ENCODE data around the gene USP25.
A peak's percentile ranks its signal among the peaks of the same experiment; 100 is the strongest.

The USP25 gene

DNA sequence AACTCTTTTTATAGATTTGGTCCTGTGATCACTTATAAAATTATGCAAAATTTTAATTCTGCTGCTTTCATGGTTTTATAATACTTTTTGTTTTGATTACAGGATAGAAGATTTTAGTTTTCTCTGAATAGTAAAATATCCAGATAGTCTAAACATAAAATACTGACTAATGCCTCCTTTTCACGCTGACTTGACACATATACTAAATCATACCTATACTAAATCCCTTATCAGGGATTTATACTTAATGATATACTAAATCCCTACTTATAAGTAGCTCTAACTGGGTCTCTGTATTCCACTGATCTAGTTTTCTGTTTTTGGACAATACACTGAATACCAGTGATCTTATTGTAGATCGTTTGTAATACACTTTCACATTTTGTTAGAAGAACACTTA lies 128.0 kb downstream of the USP25 start:
- DNase-seq (ENCODE audit: low read depth), result no peak

DNA sequence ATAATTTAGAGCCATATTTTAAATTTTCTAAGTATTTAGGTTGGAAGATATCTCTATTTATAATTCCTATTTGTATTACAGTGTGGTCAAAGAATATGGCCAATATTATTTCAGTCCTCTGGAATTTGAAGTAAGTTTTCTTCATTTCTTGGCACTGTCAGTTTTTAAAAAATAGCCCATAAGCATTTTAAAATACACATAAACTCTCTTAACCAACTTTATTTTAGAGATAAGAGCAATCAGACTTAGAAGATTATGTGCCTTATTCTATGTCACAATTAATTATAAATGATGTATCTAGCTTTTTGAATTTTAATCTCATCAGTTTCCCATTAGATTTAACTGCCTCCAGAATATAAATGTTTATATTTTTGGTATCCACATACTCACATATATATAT lies 130.8 kb downstream of the USP25 start:
- DNase-seq (ENCODE audit: low read depth), result no peak

DNA sequence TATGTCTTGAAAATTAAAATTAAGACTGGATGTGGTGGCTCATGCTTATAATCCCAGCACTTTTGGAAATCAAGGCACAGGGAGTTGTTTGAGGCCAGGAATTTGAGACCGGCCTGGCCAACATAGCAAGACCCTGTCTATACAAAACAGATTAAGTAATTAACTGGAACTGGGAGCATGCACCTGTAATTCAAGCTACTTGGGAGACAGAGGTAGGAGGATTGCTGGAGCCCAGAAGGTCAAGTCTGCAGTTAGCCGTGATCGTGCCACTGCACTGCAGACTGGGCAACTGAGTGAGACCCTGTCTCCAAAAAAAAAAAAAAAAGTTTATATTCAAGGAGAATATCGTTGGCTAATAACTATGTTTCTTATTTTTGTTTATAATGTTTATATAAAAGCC lies 139.2 kb downstream of the USP25 start:
- DNase-seq (ENCODE audit: low read depth), result no peak

DNA sequence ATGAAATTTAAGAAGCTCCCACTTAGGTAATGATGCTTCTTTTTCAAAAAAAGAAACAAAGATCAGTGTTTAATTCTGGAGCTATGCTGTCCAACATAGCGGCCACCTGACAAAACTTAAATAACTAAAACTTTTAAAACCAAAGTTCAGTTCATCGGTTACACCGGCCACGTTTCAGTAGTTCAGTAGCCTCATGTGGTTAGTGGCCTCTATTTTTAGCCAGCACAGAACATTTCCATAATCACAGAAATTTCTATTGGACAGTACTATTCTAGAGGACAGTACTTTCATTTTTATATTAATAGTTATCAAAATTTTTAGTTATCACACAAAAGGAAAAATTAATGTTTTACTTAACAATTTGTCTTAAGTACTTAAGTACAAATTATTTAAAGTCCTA lies 141.0 kb downstream of the USP25 start:
- no peak for DNase-seq (ENCODE audit: low read depth)

DNA sequence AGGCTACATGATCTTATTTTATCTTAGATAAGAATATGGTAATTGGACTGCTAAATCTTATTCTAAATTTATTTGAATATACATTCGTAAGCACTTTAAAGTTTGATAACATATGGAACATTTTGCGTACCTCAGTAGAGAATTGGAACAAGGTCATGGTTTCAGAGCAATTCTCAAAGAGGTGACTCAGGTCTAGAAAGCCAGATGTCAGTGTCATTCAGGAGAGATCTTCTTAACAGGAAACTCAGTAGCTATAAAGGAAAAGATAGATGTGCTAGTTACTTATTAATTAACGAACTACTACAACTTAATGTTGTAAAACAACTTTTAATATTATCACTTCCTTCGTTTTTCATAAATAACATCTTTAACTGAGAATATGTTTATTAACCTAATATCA lies 142.5 kb downstream of the USP25 start:
- no peak for DNase-seq (ENCODE audit: low read depth)

DNA sequence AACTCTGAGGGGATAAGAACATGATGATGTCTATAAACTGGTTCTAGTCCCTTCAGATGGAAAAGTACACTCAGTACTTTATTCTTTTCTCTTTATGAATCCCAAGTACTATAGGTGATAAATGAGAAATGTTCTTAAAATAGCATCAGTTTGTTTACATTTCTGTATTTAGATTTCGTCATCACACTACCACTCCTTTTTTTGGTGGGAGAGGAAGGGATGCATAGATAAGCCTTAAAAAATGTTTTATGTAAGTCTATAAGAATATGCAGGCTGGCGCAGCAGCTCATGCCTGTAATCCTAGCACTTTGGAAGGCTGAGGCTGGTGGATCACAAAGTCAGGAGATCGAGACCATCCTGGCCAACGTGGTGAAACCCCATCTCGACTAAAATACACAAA lies 144.8 kb downstream of the USP25 start:
- no peak for DNase-seq (ENCODE audit: low read depth)

DNA sequence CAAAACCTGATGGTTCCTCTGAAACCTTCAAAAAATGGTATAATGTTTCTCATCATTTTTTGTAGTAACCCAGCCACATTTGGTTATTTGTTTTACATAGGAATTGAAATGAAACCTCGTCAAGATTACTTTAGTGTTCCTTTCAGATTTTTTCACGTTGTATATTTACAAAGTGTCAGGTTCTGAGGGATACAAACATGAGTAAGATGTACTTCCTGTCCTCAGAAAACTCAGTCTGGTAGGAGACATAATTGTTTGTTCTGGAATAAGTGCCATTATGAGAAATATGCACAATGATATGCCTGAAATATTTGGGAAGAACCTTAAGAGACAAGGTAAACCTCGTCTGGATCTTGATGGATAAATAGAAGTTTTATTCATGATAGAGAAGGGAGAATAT lies 145.5 kb downstream of the USP25 start:
- no peak for DNase-seq (ENCODE audit: low read depth)

DNA sequence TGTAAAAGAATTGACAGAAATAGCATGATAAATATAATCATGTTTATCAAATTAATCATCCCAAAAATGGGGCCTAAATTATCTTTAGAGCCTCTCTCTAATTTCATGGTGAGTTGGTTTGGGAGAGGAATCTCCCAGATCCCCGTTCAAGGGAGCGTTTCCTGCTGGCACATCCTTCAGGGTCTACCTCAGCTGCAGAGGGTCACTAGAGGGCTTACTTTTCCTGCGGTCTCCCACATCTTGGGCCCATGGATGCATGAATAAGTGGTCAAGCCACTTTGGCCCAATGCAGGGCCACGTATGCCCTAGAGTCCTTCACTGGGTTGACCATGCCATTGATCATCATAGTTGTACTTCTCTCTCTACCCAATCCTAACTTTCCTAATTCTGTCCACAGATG lies 164.1 kb downstream of the USP25 start:
- DNase-seq (ENCODE audit: low read depth), result no peak

DNA sequence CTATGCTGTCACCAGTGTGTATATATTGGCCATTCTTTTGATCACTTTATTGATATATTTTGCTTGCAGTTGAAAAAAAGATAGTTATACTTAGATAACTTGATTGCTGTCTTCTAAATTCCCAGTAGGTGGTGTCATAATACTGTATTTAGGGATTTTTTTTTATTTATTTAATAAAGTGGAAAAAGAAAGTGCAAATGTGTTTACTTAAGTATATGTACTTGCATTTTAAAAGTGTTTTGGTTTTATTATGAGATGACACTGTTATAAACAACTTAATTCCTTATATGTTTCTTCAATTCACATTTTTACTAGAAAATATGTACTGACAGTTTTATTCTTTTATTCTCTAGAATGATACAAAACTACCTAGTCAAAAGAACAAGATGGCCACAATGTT lies 164.8 kb downstream of the USP25 start:
- DNase-seq (ENCODE audit: low read depth), result peak; percentile 7

DNA sequence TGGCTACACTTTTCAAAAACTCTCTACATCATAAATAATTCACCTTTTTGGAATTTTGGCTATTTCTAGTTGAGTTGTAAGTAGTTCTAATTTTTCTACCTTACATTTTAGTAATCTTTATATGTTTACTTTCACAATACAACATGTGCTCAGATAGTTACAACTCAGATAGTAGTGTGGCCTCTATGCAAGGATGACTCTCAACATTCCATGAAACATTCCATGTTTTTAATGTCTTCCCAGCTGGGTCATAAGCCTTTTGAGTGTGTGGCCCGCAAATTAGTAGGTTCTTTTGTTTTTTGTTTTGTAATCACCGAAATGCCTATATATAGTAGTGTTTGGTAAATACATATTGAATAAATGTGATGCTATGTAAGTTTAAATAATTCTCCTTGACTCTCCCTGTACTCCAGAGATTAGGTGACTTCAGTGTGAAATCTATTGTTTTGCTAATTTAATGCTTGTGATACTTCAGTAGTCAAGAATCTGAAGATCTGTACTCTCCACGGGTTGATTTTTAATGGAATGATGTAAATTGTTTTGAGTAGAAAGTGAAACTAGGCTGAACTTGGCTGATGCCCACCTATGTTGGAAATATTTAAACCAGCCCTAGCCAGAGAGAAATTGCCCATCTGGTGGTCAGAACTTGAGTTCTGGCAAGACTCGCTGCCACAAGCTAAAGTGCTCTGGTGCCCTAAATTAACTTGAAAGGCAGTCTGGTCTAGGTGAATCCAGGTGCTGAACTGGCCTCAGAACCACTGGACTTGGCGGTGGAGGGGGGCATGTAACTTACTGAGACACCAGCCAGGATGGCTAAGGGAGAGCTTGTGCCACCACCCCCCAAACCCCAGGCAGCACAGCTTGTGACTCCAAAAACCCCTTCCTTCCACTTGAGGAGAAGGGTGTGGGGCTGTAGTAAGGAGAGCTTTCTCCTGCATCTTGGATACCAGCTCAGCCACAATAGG lies 165.6 kb downstream of the USP25 start:
- no peak for DNase-seq (ENCODE audit: low read depth)

DNA sequence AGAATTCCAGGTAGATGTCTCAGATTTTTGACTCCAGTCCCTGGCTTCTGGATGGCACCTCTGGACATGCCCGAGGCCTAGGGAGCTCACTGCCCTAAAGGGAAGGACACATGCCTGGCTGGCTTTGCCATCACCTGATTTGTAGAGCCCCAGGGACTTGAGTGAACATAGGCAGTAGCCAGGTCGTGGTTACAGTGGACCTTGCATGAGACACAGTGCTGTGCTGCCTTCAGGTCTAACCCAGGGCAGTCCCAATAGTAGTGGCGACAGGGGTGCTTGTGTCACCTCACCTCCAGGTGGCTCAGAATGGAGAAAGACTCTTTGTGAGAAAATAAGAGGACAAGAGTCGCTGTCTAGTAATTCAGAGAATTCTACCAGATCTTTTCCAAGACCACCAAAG lies 166.7 kb downstream of the USP25 start:
- DNase-seq (ENCODE audit: low read depth), result no peak

DNA sequence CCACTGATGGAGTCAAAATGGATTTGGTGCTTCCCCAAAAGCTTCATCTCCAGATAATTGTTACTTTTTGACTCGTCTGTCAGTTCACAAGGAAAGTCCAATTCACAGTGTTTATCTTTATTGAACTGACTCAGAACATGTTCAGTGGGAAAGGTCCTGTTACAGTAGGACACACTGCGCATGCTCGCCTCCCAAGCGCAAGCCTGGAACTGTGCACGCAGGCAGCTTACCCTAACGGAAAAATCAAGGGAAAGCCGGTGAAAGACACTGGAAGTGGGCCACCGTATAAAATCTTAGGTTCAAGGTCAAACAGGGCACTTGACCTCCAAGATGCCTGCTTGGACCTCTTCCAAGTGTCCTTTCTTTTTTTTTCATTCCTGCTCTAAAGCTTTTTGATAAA lies 174.6 kb downstream of the USP25 start:
- no peak for DNase-seq (ENCODE audit: low read depth)

DNA sequence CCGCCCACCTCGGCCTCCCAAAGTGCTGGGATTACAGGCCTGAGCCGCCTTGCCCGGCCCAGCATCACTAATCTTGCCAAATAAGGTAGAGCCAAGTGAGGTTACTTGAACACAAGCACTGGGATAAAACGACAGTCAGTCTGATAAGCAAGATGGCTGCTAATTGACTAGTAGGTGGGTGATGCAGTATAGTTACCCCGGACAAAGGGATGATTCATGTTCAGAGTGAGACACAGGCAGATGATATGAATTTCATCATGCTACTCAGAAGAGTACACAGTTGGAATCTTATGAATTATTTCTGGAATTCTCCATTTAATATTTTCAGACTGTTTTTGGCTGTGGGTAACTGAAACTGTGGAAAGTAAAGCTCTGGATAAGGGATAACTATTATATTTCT lies 178.4 kb downstream of the USP25 start:
- DNase-seq (ENCODE audit: low read depth), result no peak

DNA sequence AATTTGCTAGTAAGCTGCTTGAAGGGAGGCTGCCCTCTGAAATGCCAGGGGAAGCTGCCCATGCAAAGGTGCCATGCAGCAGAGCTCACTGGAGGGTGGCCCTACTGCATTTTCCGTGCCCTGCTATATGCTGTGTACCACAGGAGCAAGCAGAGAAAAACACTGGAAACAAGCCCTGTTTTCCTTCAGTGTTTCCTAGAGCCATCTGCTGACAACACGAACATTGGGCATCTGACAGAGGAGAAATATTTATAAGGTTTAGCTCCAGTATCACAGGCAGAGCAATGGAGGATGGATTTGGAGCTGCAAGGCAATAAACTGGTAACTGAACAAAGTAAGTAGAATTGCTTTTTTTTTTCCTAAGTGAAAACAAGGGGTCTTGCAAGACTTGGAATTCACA lies 198.4 kb downstream of the USP25 start:
- DNase-seq (ENCODE audit: low read depth), result no peak

DNA sequence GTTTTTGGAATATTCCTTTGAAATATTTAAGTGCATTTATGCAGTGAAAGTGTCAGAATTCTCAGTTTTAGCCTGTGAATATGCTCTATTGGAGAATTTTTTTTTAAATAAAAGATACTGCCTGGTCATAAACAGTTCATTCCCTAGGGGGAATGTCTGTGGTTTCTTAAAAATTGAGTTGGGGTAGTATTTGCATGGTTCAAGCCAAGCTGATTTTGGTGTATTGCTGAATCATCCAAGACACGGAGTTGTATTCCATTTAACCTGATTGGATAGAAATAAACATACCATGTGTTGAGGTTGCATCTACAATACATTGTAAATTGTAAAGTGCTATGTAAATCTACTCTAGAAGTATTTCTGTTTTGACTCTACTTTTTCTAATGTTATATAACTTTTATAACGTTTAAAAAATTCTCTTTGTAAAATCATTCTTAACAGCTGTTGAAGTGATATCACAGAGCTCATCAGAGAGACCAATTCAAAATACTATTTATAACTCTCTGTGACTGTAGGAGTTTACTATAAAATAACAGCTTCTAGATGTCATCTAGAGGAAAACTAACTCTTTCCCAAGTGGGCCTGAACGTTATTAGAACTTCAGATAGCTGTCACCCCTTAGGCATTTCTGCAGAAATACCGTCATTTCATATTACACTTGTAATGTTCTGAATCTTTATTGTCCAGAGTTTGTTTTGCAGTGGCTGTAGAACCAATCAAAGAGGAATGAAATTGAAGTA lies 199.1 kb downstream of the USP25 start:
- DNase-seq (ENCODE audit: low read depth), result no peak

DNA sequence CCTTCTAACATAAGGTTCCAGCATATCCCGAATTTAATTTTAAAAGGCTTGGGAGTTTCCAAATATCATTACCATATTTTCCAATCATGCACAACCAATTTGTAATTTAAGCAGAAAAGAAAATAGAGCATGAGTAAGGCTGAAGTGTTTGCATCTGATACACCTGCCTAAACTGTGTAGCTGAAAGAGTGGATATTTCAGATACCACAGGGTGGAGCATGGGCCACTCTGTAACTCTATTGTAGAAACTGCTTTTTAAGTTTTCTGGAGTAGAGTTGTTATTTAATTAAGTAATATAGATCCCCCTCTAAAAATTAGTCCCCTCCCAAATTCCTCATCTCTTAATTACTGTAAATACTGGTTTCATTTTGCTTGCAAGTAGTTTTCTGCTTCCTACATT lies 199.8 kb downstream of the USP25 start:
- DNase-seq (ENCODE audit: low read depth), result no peak
